Kidney (tissue), 14 donors: ENCODE data around the gene TOMM34. TPM values are rescaled to one million over a fixed set of nuclear protein-coding genes. Genes with fewer than 3 reads are reported as not detected.
A peak's percentile ranks its signal among the peaks of the same experiment; 100 is the strongest.

Source experiments
- DNase-seq, 5 donors: peaks; one replicate each; pipeline ENCODE4 v3.0.0-alpha.2; 2013 to 2020
- FAIRE-seq: peaks from 2 replicates; lab custom pipeline; 2012; peaks lifted over from hg19 to GRCh38; lab: Jason Lieb, UNC
- H3K27ac ChIP-seq, 2 donors: one replicate each; pipeline ENCODE4 v1.7.0; 2013; ENCODE audit warnings: low read depth in 2 of 2, low read length in 2 of 2, inconsistent platforms in 1 of 2
- H3K27me3 ChIP-seq: one replicate; pipeline ENCODE4 v1.7.1; 2013; ENCODE audit warnings: low read length, inconsistent platforms; ENCODE audit not compliant: control insufficient read depth, insufficient read depth
- H3K36me3 ChIP-seq, 3 donors: one replicate each; pipeline versions ENCODE4 v1.7.0 to v1.7.1; 2013; ENCODE audit warnings: low read length in 3 of 3, control low read depth in 1 of 3, inconsistent platforms in 1 of 3; ENCODE audit not compliant: insufficient read depth in 3 of 3, control insufficient read depth in 2 of 3
- H3K4me1 ChIP-seq, 3 donors: one replicate each; pipeline versions ENCODE4 v1.7.0 to v1.7.1; 2013; ENCODE audit warnings: low read length in 3 of 3, inconsistent platforms in 1 of 3, low read depth in 1 of 3; ENCODE audit not compliant: control insufficient read depth in 2 of 3, insufficient read depth in 2 of 3
- H3K4me3 ChIP-seq, 3 donors: one replicate each; pipeline versions ENCODE4 v1.7.0 to v1.8.1; 2013; ENCODE audit warnings: low read length in 3 of 3, control low read depth in 1 of 3, inconsistent platforms in 1 of 3
- H3K9ac ChIP-seq, 3 donors: one replicate each; pipeline versions ENCODE4 v1.7.0 to v1.7.1; 2013; ENCODE audit warnings: low read length in 3 of 3, control low read depth in 1 of 3, inconsistent platforms in 1 of 3
- H3K9me3 ChIP-seq, 3 donors: one replicate each; pipeline versions ENCODE4 v1.7.0 to v1.7.1; 2013; ENCODE audit warnings: low read length in 3 of 3, control low read depth in 1 of 3, inconsistent platforms in 1 of 3; ENCODE audit not compliant: control insufficient read depth in 2 of 3, insufficient read depth in 1 of 3
- intact Hi-C: fragments of 100-400 bp; cut with DNase I; formaldehyde crosslinking; loops from one replicate; pipeline ENCODE4 v1.11.1; 2022
- polyA plus RNA-seq: library from polyadenylated mRNA; stranded (reverse); fragments of 350-450 nt; fragmentation: Illumina TruSeq; extraction: RNeasy Lipid Tissue Mini Kit (QIAGEN cat#74804); gene quantifications from one replicate; pipeline ENCODE4 v1.2.3, GENCODE V29; 2014; ENCODE audit warnings: low read depth, low replicate concordance; ENCODE audit not compliant: insufficient read depth
- total RNA-seq: library from RNA; stranded (reverse); fragmentation: NEBNext Ultra II Directional; extraction: Animal tissue kit (Norgen Biotek cat#: 25700); gene quantifications from one replicate; pipeline ENCODE4 v1.2.1, GENCODE V29; 2021
- TF ChIP-seq, protein P1 (sequence below): IDR thresholded peaks from 3 replicates; pipeline ENCODE4 v1.5.1; 2012; ENCODE audit warnings: mild to moderate bottlenecking, moderate library complexity, borderline replicate concordance; ENCODE audit not compliant: insufficient read depth; ENCODE audit errors: extremely low read depth
- donor health status: control.
- donor health status: control.
- donor health status: control.
- donor health status: control.
- donor health status: control.
- donor health status: DM: yes; HTN: yes; CAD: no.
- donor health status: Normal renal cell carcinoma (clear cell type).

TOMM34 gene
- total and polyA plus RNA-seq, 2 donors from 2014 or later: 18.8 to 39.6 TPM

DNA sequence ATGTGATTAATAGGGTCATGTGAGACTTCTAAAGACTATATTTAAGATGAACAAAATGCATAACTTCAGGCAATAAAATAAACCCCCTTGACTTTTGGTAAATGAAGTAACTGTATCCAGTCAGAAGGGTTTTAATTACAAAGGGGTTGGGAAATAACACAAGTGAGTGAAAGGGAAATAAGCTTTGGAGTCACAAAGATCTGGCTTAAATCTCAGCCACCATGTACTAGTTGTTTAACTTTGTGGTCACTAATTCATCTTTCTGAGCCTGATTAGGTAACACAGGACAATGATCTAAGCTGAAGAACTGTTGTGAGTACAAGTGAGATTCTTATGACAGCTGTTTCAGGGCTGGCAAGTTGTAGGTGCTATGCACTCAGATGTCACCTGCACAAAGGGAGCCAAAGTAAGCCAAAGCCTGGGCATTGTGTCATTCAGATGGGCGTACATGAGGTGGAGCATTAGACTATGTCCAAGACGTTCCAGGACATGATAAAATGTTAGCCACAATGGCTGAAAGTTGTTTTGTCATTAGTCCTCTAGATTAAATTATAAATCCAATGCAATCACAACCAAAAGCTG, 13.8 kb downstream of the TOMM34 start:
- peaks cover 4 to 45% (median 40%) of the 10 kb centered on the region in 3 donors for H3K36me3 ChIP-seq
- H3K27ac ChIP-seq: peak overlapping the region in 1 of 2 donors; percentile 32
- H3K27me3 ChIP-seq: no peaks in the 10 kb centered on the region
- peaks cover 0 to 16% (median 9%) of the 10 kb centered on the region in 3 donors for H3K4me1 ChIP-seq
- intact Hi-C loops: no loop called here
- TF ChIP-seq, protein P1, sequence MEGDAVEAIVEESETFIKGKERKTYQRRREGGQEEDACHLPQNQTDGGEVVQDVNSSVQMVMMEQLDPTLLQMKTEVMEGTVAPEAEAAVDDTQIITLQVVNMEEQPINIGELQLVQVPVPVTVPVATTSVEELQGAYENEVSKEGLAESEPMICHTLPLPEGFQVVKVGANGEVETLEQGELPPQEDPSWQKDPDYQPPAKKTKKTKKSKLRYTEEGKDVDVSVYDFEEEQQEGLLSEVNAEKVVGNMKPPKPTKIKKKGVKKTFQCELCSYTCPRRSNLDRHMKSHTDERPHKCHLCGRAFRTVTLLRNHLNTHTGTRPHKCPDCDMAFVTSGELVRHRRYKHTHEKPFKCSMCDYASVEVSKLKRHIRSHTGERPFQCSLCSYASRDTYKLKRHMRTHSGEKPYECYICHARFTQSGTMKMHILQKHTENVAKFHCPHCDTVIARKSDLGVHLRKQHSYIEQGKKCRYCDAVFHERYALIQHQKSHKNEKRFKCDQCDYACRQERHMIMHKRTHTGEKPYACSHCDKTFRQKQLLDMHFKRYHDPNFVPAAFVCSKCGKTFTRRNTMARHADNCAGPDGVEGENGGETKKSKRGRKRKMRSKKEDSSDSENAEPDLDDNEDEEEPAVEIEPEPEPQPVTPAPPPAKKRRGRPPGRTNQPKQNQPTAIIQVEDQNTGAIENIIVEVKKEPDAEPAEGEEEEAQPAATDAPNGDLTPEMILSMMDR: no peak
- H3K9me3 ChIP-seq: no peaks in the 10 kb centered on the region
- H3K4me3 ChIP-seq: no peak overlapping the region
- FAIRE-seq (no peak), DNase-seq (no peak)
- H3K9ac ChIP-seq: peak overlapping the region in 1 of 3 donors; percentile 4

DNA sequence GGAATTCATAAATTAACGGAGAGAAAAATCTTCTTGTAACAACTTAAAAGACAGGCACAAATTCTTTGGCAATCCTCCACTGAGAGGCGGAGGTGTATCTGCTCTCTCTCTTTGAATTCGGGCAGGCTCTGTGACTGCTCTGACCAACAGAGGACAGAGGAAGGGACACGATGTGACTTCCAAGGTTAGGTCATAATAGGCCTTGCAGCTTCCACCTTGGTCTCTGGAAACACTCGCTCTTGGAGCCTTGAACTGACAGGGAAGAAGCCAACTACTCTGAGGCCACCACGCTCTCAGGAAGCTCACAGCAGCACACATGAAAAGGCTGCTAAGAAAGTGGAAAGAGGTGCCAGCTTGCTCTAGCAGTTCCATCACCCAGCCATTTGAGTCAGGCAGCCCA, 14.9 kb downstream of the TOMM34 start:
- intact Hi-C loops: no loop called here
- no peaks in the 10 kb centered on the region for H3K9me3 ChIP-seq
- TF ChIP-seq, protein P1: no peak
- H3K4me1 ChIP-seq: peaks cover 0 to 16% (median 9%) of the 10 kb centered on the region in 3 donors
- FAIRE-seq (no peak), DNase-seq (no peak)
- peaks cover 4 to 38% (median 29%) of the 10 kb centered on the region in 3 donors for H3K36me3 ChIP-seq
- H3K9ac ChIP-seq: no peak overlapping the region
- H3K4me3 ChIP-seq: no peak overlapping the region
- no peak overlapping the region for H3K27ac ChIP-seq
- no peaks in the 10 kb centered on the region for H3K27me3 ChIP-seq

DNA sequence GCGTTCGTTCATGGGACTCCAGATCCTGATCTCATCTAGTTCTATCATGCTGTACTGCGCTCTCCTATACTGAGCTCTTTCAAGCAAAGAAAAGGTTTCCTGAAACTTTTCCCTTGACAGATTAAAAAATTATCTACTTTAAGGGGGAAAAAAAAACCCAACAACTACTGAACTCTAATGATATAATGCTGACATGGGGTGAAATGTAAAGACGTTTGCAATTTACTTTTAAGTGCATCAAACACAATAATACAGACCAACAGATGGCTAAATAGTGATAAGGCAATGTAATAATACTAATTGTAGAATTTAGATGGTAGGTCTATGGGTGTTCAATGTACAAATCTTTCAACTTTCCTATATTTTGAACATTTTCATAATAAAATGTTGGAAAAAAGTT, 16.4 kb downstream of the TOMM34 start:
- H3K27me3 ChIP-seq: no peaks in the 10 kb centered on the region
- no peak for FAIRE-seq
- intact Hi-C loops: no loop called here

More for the DNA sequence above, 16.4 kb downstream of the TOMM34 start:
- H3K27ac ChIP-seq: no peak overlapping the region
- no peaks in the 10 kb centered on the region for H3K9me3 ChIP-seq
- peaks cover 4 to 34% (median 19%) of the 10 kb centered on the region in 3 donors for H3K36me3 ChIP-seq
- TF ChIP-seq, protein P1: no peak
- peaks cover 0 to 16% (median 9%) of the 10 kb centered on the region in 3 donors for H3K4me1 ChIP-seq
- no peak overlapping the region for H3K9ac ChIP-seq
- H3K4me3 ChIP-seq: no peak overlapping the region
- no peak for DNase-seq
